ENCODE results near the gene SNX14.

Gene SNX14

DNA sequence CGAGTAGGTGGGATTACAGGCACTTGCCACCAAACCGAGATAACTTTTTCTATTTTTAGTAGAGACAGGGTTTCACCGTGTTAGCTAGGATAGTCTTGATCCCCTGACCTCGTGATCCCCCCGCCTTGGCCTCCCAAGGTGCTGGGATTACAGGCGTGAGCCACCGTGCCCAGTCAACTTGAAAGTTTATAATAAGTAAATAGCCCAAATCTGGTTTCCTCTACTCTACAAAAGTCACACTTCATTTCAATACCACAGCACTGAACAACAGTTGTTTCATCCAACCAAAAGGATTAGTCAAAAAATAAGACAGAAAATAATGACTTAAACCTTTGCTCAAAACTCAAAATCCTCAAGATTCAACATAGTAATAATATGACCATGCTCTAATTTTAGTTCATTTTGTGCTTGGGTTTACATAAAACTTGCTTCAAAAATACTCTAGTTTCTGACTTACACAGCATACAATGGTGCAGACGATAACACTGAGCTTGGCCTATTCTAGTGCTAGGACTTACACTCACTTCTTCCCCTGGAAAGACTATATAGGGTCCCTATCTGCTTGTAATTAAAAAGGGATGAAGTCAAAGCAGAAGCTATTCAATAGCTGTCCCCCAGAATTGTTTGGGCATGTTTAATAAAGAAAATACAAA lies 87.1 kb downstream of the SNX14 start:
- TF ChIP-seq NFIC (IDR thresholded peaks at IDR 0.05) (no peak), YY1 (IDR thresholded peaks at IDR 0.05; ENCODE audit: low read depth) (no peak), USF1 (IDR thresholded peaks at IDR 0.05) (no peak), CEBPB (IDR thresholded peaks at IDR 0.05) (no peak), TCF12 (IDR thresholded peaks at IDR 0.05; ENCODE audit: low read depth) (no peak), ZBTB7A (IDR thresholded peaks at IDR 0.05; ENCODE audit: low read depth) (no peak), MAX (IDR thresholded peaks at IDR 0.05) (no peak), TAF1 (IDR thresholded peaks at IDR 0.05; ENCODE audit: low read depth) (no peak), RAD21 (IDR thresholded peaks at IDR 0.05; ENCODE audit: low read depth) (no peak), EP300 (IDR thresholded peaks at IDR 0.05; ENCODE audit: borderline replicate concordance) (no peak), TEAD4 (IDR thresholded peaks at IDR 0.05) (no peak), EGR1 (IDR thresholded peaks at IDR 0.05) (no peak), FOXM1 (IDR thresholded peaks at IDR 0.05; ENCODE audit: borderline replicate concordance, low read depth) (no peak), CREB1 (IDR thresholded peaks at IDR 0.05; ENCODE audit: low read depth) (no peak)
- TF ChIP-seq, protein P1, sequence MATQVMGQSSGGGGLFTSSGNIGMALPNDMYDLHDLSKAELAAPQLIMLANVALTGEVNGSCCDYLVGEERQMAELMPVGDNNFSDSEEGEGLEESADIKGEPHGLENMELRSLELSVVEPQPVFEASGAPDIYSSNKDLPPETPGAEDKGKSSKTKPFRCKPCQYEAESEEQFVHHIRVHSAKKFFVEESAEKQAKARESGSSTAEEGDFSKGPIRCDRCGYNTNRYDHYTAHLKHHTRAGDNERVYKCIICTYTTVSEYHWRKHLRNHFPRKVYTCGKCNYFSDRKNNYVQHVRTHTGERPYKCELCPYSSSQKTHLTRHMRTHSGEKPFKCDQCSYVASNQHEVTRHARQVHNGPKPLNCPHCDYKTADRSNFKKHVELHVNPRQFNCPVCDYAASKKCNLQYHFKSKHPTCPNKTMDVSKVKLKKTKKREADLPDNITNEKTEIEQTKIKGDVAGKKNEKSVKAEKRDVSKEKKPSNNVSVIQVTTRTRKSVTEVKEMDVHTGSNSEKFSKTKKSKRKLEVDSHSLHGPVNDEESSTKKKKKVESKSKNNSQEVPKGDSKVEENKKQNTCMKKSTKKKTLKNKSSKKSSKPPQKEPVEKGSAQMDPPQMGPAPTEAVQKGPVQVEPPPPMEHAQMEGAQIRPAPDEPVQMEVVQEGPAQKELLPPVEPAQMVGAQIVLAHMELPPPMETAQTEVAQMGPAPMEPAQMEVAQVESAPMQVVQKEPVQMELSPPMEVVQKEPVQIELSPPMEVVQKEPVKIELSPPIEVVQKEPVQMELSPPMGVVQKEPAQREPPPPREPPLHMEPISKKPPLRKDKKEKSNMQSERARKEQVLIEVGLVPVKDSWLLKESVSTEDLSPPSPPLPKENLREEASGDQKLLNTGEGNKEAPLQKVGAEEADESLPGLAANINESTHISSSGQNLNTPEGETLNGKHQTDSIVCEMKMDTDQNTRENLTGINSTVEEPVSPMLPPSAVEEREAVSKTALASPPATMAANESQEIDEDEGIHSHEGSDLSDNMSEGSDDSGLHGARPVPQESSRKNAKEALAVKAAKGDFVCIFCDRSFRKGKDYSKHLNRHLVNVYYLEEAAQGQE (IDR thresholded peaks at IDR 0.05; ENCODE audit: low read depth), result no peak

- TF ChIP-seq FOXM1 (IDR thresholded peaks at IDR 0.05; ENCODE audit: borderline replicate concordance, low read depth) (no peak), MAX (IDR thresholded peaks at IDR 0.05) (no peak), TEAD4 (IDR thresholded peaks at IDR 0.05) (0 out of 2 replicates have a peak, but pooled peaks have one; percentile 23), CREB1 (IDR thresholded peaks at IDR 0.05; ENCODE audit: low read depth) (no peak), TAF1 (IDR thresholded peaks at IDR 0.05; ENCODE audit: low read depth) (no peak), EGR1 (IDR thresholded peaks at IDR 0.05) (no peak), NFIC (IDR thresholded peaks at IDR 0.05) (peak; percentile 97), CEBPB (IDR thresholded peaks at IDR 0.05) (no peak), RAD21 (IDR thresholded peaks at IDR 0.05; ENCODE audit: low read depth) (no peak), ZBTB7A (IDR thresholded peaks at IDR 0.05; ENCODE audit: low read depth) (no peak), EP300 (IDR thresholded peaks at IDR 0.05; ENCODE audit: borderline replicate concordance) (peak; percentile 57; the same call in 1 of the 2 replicates), TCF12 (IDR thresholded peaks at IDR 0.05; ENCODE audit: low read depth) (peak; percentile 53; the same call in 1 of the 2 replicates), YY1 (IDR thresholded peaks at IDR 0.05; ENCODE audit: low read depth) (no peak), USF1 (IDR thresholded peaks at IDR 0.05) (no peak)
- TF ChIP-seq, protein P1 (IDR thresholded peaks at IDR 0.05; ENCODE audit: low read depth), result no peak
Measured at GRCh38 chr6:85498596-85499258, 94.9 kb downstream of the SNX14 start.

- TF ChIP-seq TAF1 (IDR thresholded peaks at IDR 0.05; ENCODE audit: low read depth), result no peak
- TF ChIP-seq, protein P1 (IDR thresholded peaks at IDR 0.05; ENCODE audit: low read depth), result no peak
- no peak for TF ChIP-seq EGR1 (IDR thresholded peaks at IDR 0.05)
- no peak for TF ChIP-seq FOXM1 (IDR thresholded peaks at IDR 0.05; ENCODE audit: borderline replicate concordance, low read depth)
- TF ChIP-seq YY1 (IDR thresholded peaks at IDR 0.05; ENCODE audit: low read depth), result no peak
Measured at GRCh38 chr6:85496856-85497255, 96.8 kb downstream of the SNX14 start.

DNA sequence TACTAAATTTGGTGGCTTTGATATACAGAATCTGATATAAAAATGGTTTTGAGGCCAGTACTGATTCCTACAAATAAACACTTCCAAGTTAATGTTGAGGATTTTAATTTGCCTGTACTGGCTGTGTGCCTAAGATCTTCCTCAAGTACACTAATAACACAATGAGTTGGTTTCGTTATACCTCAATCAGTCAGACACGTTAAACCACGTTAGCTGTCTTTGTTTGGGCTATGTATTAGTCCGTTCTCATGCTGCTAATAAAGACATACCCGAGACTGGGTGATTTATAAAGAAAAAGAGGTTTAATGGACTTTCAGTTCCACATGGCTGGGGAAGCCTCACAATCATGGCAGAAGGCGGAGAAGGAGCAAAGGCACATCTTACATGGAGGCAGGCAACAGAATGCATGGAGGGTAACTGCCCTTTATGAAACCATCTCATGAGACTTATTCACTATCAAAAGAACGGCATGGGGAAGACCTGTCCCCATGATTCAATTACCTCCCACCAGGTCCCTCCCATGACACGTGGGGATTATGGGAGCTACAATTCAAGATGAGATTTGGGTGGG lies 97.6 kb downstream of the SNX14 start:
- TF ChIP-seq, protein P1 (IDR thresholded peaks at IDR 0.05; ENCODE audit: low read depth), result no peak
- TF ChIP-seq MAX (IDR thresholded peaks at IDR 0.05), result no peak
- TF ChIP-seq USF1 (IDR thresholded peaks at IDR 0.05), result no peak
- no peak for TF ChIP-seq NFIC (IDR thresholded peaks at IDR 0.05)
- no peak for TF ChIP-seq RAD21 (IDR thresholded peaks at IDR 0.05; ENCODE audit: low read depth)
- no peak for TF ChIP-seq TEAD4 (IDR thresholded peaks at IDR 0.05)
- no peak for TF ChIP-seq YY1 (IDR thresholded peaks at IDR 0.05; ENCODE audit: low read depth)

Measured in Ishikawa (cell line).